GM12864 (cell line): ENCODE data around the gene CBFA2T2.

Experiments used
- DNase-seq: peaks from one replicate; pipeline ENCODE4 v3.0.0-alpha.2; 2011; ENCODE audit warnings: low read depth
- H3K4me3 ChIP-seq: 2 replicates; pipeline ENCODE4 v1.5.1; 2011; ENCODE audit warnings: mild to moderate bottlenecking, low read depth, low read length, control low read depth
- CTCF ChIP-seq: IDR thresholded peaks from 2 replicates; pipeline ENCODE4 v1.5.1; 2011; ENCODE audit warnings: low read depth, mild to moderate bottlenecking, moderate library complexity, low read length, control low read depth, inconsistent platforms; ENCODE audit errors: missing control alignments

The CBFA2T2 gene

GRCh38 chr20:33541074-33541473 lies 51.2 kb downstream of the CBFA2T2 start:
- no peak for DNase-seq
- no peak for TF ChIP-seq CTCF

GRCh38 chr20:33541797-33542196 lies 51.9 kb downstream of the CBFA2T2 start:
- TF ChIP-seq CTCF, result no peak
- DNase-seq, result no peak
- H3K4me3 ChIP-seq, result no peak overlapping the region

More at GRCh38 chr20:33541074-33541473, 51.2 kb downstream of the CBFA2T2 start:
- H3K4me3 ChIP-seq, result no peak overlapping the region

- DNase-seq, result no peak
- no peak overlapping the region for H3K4me3 ChIP-seq
- no peak for TF ChIP-seq CTCF
These were observed 55.9 kb downstream of the CBFA2T2 start for GRCh38 chr20:33545763-33546162.

GRCh38 chr20:33549229-33549999 lies 59.5 kb downstream of the CBFA2T2 start:
- no peak for DNase-seq
- TF ChIP-seq CTCF, result no peak
- no peak overlapping the region for H3K4me3 ChIP-seq

- DNase-seq, result no peak
- no peak overlapping the region for H3K4me3 ChIP-seq
- no peak for TF ChIP-seq CTCF
These were observed 61.9 kb downstream of the CBFA2T2 start for GRCh38 chr20:33551778-33552177.

- TF ChIP-seq CTCF, result no peak
- no peak overlapping the region for H3K4me3 ChIP-seq
- no peak for DNase-seq
These were observed 62.6 kb downstream of the CBFA2T2 start for GRCh38 chr20:33552519-33552918.

GRCh38 chr20:33553516-33553915 lies 63.6 kb downstream of the CBFA2T2 start:
- no peak for DNase-seq
- H3K4me3 ChIP-seq, result no peak overlapping the region
- TF ChIP-seq CTCF, result no peak
